Pancreas (tissue), 10 donors: ENCODE data around the gene ACCSL. TPM values are rescaled to one million over a fixed set of nuclear protein-coding genes. Genes with fewer than 3 reads are reported as not detected.
A peak's percentile ranks its signal among the peaks of the same experiment; 100 is the strongest.

Source experiments
- ATAC-seq, 4 donors: fragments of 200-7000 bp; cut with Tn5 transposase; one replicate each; pipeline versions ENCODE4 v1.8.0 to v1.9.1; 2020; ENCODE audit warnings: mild to moderate bottlenecking in 4 of 4, moderate library complexity in 4 of 4
- DNase-seq, 6 donors: peaks; one replicate each; pipeline ENCODE4 v3.0.0-alpha.2; 2020
- FAIRE-seq: peaks from 2 replicates; lab custom pipeline; 2012; peaks lifted over from hg19 to GRCh38; lab: Jason Lieb, UNC
- H3K27ac ChIP-seq, 4 donors: fragments of 200-600 bp; sonication (generic); 1 replicate in 3 of 4; 2 replicates in 1 of 4; pipeline versions ENCODE4 v1.5.0 to v1.8.0; 2020
- H3K27me3 ChIP-seq, 4 donors: fragments of 200-600 bp; one replicate each; pipeline ENCODE4 v1.8.0; 2021
- H3K36me3 ChIP-seq, 3 donors: fragments of 200-600 bp; sonication (generic) in 1 of 3; one replicate each; pipeline versions ENCODE4 v1.5.0 to v1.8.0; 2020 to 2021
- H3K4me1 ChIP-seq, 3 donors: fragments of 200-600 bp; one replicate each; pipeline ENCODE4 v1.8.0; 2021
- H3K4me3 ChIP-seq, 4 donors: fragments of 200-600 bp; sonication (generic) in 2 of 4; one replicate each; pipeline versions ENCODE4 v1.5.0 to v1.8.0; 2020 to 2021
- H3K9me3 ChIP-seq, 4 donors: fragments of 200-600 bp; one replicate each; pipeline ENCODE4 v1.8.0; 2021
- WGBS, 2 donors: extraction: QIAGEN DNeasy Blood & Tissue Kit; methylation state at CpG; one replicate each; pipeline ENCODE4 v1.1.7; 2013; 5-methylcytosine and 5-hydroxymethylcytosine counted together
- intact Hi-C, 3 donors: fragments of 100-400 bp; cut with DNase I; formaldehyde crosslinking; loops; one replicate each; pipeline versions ENCODE4 v1.11.1 to v1.14.2; 2022
- polyA plus RNA-seq, 2 donors: library from polyadenylated mRNA; stranded (reverse); fragments of 200-250 nt; gene quantifications; one replicate each; pipeline ENCODE4 v1.2.3, GENCODE V29; 2013
- total RNA-seq, 6 donors: library from RNA; stranded (reverse); fragmentation: NEBNext Ultra II Directional in 4 of 6; extraction: Animal tissue kit (Norgen Biotek cat#: 25700) in 4 of 6; gene quantifications; one replicate each; pipeline versions ENCODE4 v1.2.1 to v1.2.4, GENCODE V29; 2021 to 2023
- TF ChIP-seq, protein P1 (sequence below), 4 donors: fragments of 200-600 bp; sonication (generic) in 3 of 4; IDR thresholded peaks; one replicate each; pipeline versions ENCODE4 v1.5.0 to v1.8.0; 2021; ENCODE audit warnings: antibody characterized with exemption in 4 of 4
- donor health status: healthy with polysubstance abuse.
- donor health status: DM: no; HTN: no; CAD: no; lungs with moderate emphysema.
- donor health status: DM: no; HTN: no; CAD: no.
- donor health status: control.
- donor health status: control.
- donor health status: Bipolar disorder and iron deficiency.
- donor health status: DM: yes; HTN: yes; CAD: no.
- donor health status: DM: no; HTN: no; CAD: no.
- donor health status: DM: no; HTN: no; CAD: no.
- donor health status: DM: yes; HTN: yes; CAD: no.

The ACCSL gene
- total and polyA plus RNA-seq, 8 donors = not detected

DNA sequence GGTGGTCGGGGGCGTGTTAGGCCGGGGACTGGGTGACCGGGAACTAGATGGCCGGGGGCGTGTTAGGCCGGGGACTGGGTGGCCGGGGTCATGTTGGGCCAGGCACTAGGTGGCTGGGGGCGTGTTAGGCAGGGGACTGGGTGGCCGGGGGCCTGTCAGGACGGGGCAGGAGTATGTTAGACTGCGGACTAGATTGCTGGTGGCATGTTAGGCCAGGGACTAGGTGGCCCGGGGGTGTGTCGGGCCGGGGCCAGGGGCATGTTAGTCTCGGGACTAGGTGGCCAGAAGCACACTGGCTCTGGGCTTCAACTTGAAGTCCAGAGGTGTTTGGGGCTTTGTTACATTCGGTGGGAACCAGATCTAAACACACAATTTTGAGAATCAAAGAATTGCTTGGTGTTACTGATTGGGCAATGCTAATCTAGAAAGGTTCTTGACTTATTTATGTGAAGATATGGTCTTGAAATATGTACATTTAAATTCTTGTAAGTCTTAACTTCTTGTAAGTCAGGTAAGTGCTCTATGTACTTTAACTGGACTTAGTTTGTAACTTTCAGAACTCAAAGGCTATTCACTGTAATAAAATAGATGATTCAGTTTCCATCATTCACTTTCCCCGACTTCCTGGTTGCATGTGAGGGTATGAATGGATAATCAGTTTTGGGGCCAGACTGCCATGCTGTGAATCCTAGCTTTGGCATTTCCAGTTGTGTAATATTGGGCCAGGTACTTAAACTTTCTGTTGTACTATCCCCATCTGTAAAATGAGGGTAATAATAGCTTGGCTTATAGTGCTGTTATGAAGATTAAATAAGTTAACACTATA is 48.8 kb downstream of the ACCSL start:
- H3K27me3 ChIP-seq = no peaks in the 10 kb centered on the region
- peaks cover 5 to 11% (median 7%) of the 10 kb centered on the region in 3 donors for H3K4me1 ChIP-seq
- H3K9me3 ChIP-seq = no peaks in the 10 kb centered on the region
- WGBS, 2 donors = 9 to 10% methylated on average over 18 of the region's 18 CpGs
- no peak overlapping the region for H3K27ac ChIP-seq
- intact Hi-C loops = loop anchor here in 1 of 3 donors (10.0 kb wide), 1 partner anchor 438 kb away; no protein-coding TSS in a partner anchor
- peak; percentile 3 to 6 (median 4) for ATAC-seq
- FAIRE-seq = no peak
- peak overlapping the region; percentile 66 to 98 (median 90) for H3K4me3 ChIP-seq
- H3K36me3 ChIP-seq = no peaks in the 10 kb centered on the region
- DNase-seq = no peak
- TF ChIP-seq, protein P1, sequence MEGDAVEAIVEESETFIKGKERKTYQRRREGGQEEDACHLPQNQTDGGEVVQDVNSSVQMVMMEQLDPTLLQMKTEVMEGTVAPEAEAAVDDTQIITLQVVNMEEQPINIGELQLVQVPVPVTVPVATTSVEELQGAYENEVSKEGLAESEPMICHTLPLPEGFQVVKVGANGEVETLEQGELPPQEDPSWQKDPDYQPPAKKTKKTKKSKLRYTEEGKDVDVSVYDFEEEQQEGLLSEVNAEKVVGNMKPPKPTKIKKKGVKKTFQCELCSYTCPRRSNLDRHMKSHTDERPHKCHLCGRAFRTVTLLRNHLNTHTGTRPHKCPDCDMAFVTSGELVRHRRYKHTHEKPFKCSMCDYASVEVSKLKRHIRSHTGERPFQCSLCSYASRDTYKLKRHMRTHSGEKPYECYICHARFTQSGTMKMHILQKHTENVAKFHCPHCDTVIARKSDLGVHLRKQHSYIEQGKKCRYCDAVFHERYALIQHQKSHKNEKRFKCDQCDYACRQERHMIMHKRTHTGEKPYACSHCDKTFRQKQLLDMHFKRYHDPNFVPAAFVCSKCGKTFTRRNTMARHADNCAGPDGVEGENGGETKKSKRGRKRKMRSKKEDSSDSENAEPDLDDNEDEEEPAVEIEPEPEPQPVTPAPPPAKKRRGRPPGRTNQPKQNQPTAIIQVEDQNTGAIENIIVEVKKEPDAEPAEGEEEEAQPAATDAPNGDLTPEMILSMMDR (IDR thresholded peaks at IDR 0.05) = no peak

DNA sequence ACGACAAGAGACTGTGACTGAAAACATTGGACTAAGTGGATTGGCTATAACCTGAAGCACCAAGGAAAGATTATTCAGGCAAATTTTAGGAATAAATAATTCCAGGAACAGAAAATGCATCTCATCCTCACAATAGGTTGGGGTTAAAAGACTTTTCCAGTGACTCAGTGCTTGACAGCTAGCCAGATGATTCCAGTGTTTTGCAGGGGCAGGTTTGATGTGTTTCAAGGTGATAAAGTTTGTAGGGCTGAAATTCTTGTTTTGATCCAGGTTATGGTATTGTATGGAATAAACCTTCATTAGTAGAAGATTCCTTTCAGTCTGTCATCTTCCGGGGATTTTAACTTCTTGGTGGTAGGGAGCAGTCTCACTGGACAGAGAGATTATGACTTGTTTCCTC is 50.0 kb downstream of the ACCSL start:
- Histone ChIP-seq H3K27ac (no peak overlapping the region), H3K4me1 (peaks cover 5 to 11% (median 7%) of the 10 kb centered on the region in 3 donors), H3K9me3 (no peaks in the 10 kb centered on the region), H3K4me3 (no peak overlapping the region), H3K27me3 (no peaks in the 10 kb centered on the region), H3K36me3 (no peaks in the 10 kb centered on the region)
- 83 to 90% methylated on average over 2 of the region's 2 CpGs for WGBS, 2 donors
- DNase-seq (no peak), FAIRE-seq (no peak), ATAC-seq (no peak)
- intact Hi-C loops = loop anchor here in 1 of 3 donors (10.0 kb wide), 1 partner anchor 437 kb away; no protein-coding TSS in a partner anchor
- TF ChIP-seq, protein P1 (IDR thresholded peaks at IDR 0.05) = no peak

DNA sequence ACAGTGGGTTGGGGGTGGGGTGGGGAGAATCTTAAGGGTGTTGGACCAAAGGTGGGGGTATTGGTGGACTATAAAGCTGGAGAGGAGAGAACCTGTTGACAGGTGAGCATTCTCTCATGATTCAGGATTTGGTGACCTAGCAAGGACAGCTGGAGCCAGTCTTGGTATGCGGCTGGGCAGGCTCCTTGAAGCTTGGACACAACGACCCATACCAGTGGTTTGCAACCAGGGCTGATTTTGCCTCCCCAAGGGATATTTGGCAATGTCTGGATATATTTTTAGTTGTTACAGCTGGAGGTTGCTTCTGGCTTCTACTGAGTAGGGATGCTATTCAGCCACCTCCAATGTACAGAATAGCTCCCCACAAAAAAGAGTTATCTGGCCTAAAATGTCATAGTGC is 53.3 kb downstream of the ACCSL start:
- 72 to 88% methylated on average over 2 of the region's 2 CpGs for WGBS, 2 donors
- Histone ChIP-seq H3K27ac (no peak overlapping the region), H3K4me1 (peaks cover 0 to 7% (median 6%) of the 10 kb centered on the region in 3 donors), H3K9me3 (no peaks in the 10 kb centered on the region), H3K27me3 (no peaks in the 10 kb centered on the region), H3K36me3 (no peaks in the 10 kb centered on the region), H3K4me3 (no peak overlapping the region)
- no peak for FAIRE-seq
- TF ChIP-seq, protein P1 (IDR thresholded peaks at IDR 0.05) = no peak
- no peak for DNase-seq
- intact Hi-C loops = loop anchor here in 1 of 3 donors (10.0 kb wide), 1 partner anchor 434 kb away; no protein-coding TSS in a partner anchor
- ATAC-seq = no peak

DNA sequence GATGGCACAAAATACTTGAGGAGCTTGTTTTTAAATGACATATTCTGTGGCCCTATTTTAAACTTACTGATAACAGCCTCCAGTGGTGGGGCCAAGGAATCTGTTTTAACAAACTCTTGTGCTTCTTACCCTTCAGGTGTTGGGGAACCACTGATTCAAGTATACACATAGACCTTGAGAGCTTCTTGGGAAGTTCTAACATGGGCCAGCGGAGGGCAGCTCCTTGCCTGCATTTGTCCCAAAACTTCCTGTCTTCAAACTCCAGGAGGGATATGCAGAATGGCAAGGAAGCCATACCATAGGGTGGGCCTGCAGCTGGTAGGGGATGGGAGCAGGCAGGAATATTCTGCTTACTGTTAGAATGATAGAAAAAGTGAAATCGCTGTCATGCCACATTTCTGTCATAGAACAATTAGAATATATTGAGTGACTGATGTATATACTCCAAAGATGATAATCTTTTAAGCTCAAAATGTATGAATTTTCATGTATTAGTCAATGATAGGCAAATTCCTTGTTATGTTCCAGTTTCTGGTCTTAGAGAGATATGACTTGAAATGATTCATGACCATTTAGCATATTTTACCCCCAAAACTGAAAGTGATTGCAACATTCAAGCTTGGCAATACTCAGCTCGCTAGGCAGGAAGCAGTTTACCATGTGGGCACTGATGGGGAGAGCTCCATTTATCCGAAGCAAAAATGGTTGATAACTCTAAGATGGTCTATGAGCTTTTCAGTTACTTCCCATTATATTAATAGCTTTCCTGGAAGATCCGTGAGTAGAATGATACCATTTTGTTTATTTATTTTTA is 56.9 kb downstream of the ACCSL start:
- FAIRE-seq (no peak), DNase-seq (no peak), ATAC-seq (no peak)
- H3K27me3 ChIP-seq = no peaks in the 10 kb centered on the region
- H3K9me3 ChIP-seq = no peaks in the 10 kb centered on the region
- H3K4me1 ChIP-seq = no peaks in the 10 kb centered on the region
- no peaks in the 10 kb centered on the region for H3K36me3 ChIP-seq
- H3K27ac ChIP-seq = no peak overlapping the region
- intact Hi-C loops = loop anchor here in 1 of 3 donors (10.0 kb wide), 1 partner anchor 430 kb away; no protein-coding TSS in a partner anchor
- H3K4me3 ChIP-seq = no peak overlapping the region
- WGBS, 2 donors = 91 to 94% methylated on average over 5 of the region's 5 CpGs
- TF ChIP-seq, protein P1 (IDR thresholded peaks at IDR 0.05) = no peak
